Measurements from ENCODE around the gene MX1.
A peak's percentile ranks its signal among the peaks of the same experiment; 100 is the strongest.

Gene MX1

GRCh38 chr21:41460578-41461527 lies 34.8 kb downstream of the MX1 start:
- DNase-seq, result peak; percentile 47

GRCh38 chr21:41465176-41465781 lies 39.2 kb downstream of the MX1 start:
- no peak for DNase-seq

- DNase-seq, result no peak
These were observed 40.2 kb downstream of the MX1 start for GRCh38 chr21:41466024-41466820.

- DNase-seq, result no peak
These were observed 44.0 kb downstream of the MX1 start for GRCh38 chr21:41470054-41470453.

- no peak for DNase-seq
These were observed 46.9 kb downstream of the MX1 start for GRCh38 chr21:41472753-41473548.

- DNase-seq, result no peak
These were observed 49.8 kb downstream of the MX1 start for GRCh38 chr21:41475714-41476420.

GRCh38 chr21:41477641-41478318 lies 51.7 kb downstream of the MX1 start:
- no peak for DNase-seq

- no peak for DNase-seq
These were observed 52.5 kb downstream of the MX1 start for GRCh38 chr21:41478319-41479177.

GRCh38 chr21:41479686-41480085 lies 53.6 kb downstream of the MX1 start:
- no peak for DNase-seq

- DNase-seq, result no peak
These were observed 54.1 kb downstream of the MX1 start for GRCh38 chr21:41480086-41480690.

- no peak for DNase-seq
These were observed 55.2 kb downstream of the MX1 start for GRCh38 chr21:41481191-41481590.

GRCh38 chr21:41482301-41482700 lies 56.3 kb downstream of the MX1 start:
- DNase-seq, result peak; percentile 51

GRCh38 chr21:41482980-41483379 lies 56.9 kb downstream of the MX1 start:
- DNase-seq, result no peak

- DNase-seq, result no peak
These were observed 57.4 kb downstream of the MX1 start for GRCh38 chr21:41483415-41483814.

GRCh38 chr21:41483973-41484372 lies 57.9 kb downstream of the MX1 start:
- no peak for DNase-seq

- DNase-seq, result no peak
These were observed 61.0 kb downstream of the MX1 start for GRCh38 chr21:41487082-41487481.

- no peak for DNase-seq
These were observed 62.0 kb downstream of the MX1 start for GRCh38 chr21:41488080-41488479.

GRCh38 chr21:41489329-41489728 lies 63.3 kb downstream of the MX1 start:
- no peak for DNase-seq

- DNase-seq, result no peak
These were observed 64.3 kb downstream of the MX1 start for GRCh38 chr21:41490330-41490729.

- DNase-seq, result no peak
These were observed 65.4 kb downstream of the MX1 start for GRCh38 chr21:41491412-41491811.
